K562 (cell line): ENCODE results near the gene DDX20. TPM values are rescaled to one million over a fixed set of nuclear protein-coding genes. Genes with fewer than 3 reads are reported as not detected.

Experiments
- ATAC-seq: fragments of 200-7000 bp; cut with Tn5 transposase; 3 replicates; pipeline ENCODE4 v1.9.1; 2020; ENCODE audit warnings: moderate library complexity
- BruUV-seq: library from RNA; stranded (reverse); fragments of 400-500 nt; replicated peaks from 2 replicates; lab custom pipeline; 2021; lab: Mats Ljungman, UMichigan
- CTCF ChIA-PET: fragments of 300-600 bp; formaldehyde crosslinking; extraction: SDS; loops from one replicate; lab custom pipeline; 2021; ENCODE audit warnings: low intra/inter-chr PET ratio; lab: Yijun Ruan, JAX
- POLR2A ChIA-PET: fragments of 300-600, 350-650 bp; sonication (Branson Sonifier 250); formaldehyde crosslinking; extraction: SDS; loops from one replicate; lab custom pipeline; 2021; ENCODE audit warnings: antibody characterized with exemption, inconsistent platforms; lab: Yijun Ruan, JAX
- DNase-seq, 4 experiments: peaks; one replicate each; pipeline versions ENCODE4 v3.0.0 to v3.0.0-alpha.2; 2011 to 2018; ENCODE audit warnings: low spot score in 3 of 4, mixed read lengths in 3 of 4; ENCODE audit errors: extremely low read depth in 1 of 4
- FAIRE-seq: peaks from 2 replicates; lab custom pipeline; 2011; peaks lifted over from hg19 to GRCh38; lab: Jason Lieb, UNC
- H2AFZ ChIP-seq: 2 replicates; pipeline ENCODE4 v1.6.0; 2011; ENCODE audit warnings: low read depth, low read length, control low read depth, inconsistent platforms
- H3K27ac ChIP-seq: fragments of 200-600 bp; 3 replicates; pipeline ENCODE4 v1.8.0; 2011; ENCODE audit warnings: low read depth, mild to moderate bottlenecking, control low read depth, inconsistent platforms, low read length, moderate library complexity, mixed read lengths; ENCODE audit errors: extremely low read depth
- H3K27me3 ChIP-seq, 2 experiments: fragments of 300-600 bp in 1 of 2; 2 replicates in 1 of 2; 3 replicates in 1 of 2; pipeline versions ENCODE4 v1.6.0 to v1.8.0; 2011; ENCODE audit warnings: inconsistent platforms in 2 of 2, low read length in 2 of 2, mild to moderate bottlenecking in 1 of 2, mixed read lengths in 1 of 2, moderate library complexity in 1 of 2; ENCODE audit not compliant: control insufficient read depth in 2 of 2, insufficient read depth in 2 of 2
- H3K36me3 ChIP-seq: fragments of 300-600 bp; 3 replicates; pipeline ENCODE4 v1.8.0; 2011; ENCODE audit warnings: mild to moderate bottlenecking, low read length, inconsistent platforms; ENCODE audit not compliant: control insufficient read depth, insufficient read depth
- H3K4me1 ChIP-seq, 2 experiments: fragments of 200-600 bp in 1 of 2; replicated peaks in 1 of 2; 2 replicates in 1 of 2; 3 replicates in 1 of 2; pipeline versions ENCODE4 v1.5.1 to v1.8.0; 2011; ENCODE audit warnings: inconsistent platforms in 2 of 2, low read length in 2 of 2, mild to moderate bottlenecking in 1 of 2, mixed read lengths in 1 of 2, moderate library complexity in 1 of 2; ENCODE audit not compliant: control insufficient read depth in 2 of 2, insufficient read depth in 2 of 2
- H3K4me2 ChIP-seq: 2 replicates; pipeline ENCODE4 v1.6.1; 2011; ENCODE audit warnings: low read length, control low read depth, inconsistent platforms, mixed read lengths; ENCODE audit not compliant: insufficient read depth
- H3K4me3 ChIP-seq: fragments of 200-600 bp; sonication (generic), shearing (Covaris generic); 2 replicates; pipeline ENCODE4 v1.5.1; 2016; ENCODE audit warnings: control low read depth, inconsistent platforms
- H3K79me2 ChIP-seq: fragments of 200-600 bp; 3 replicates; pipeline ENCODE4 v1.8.0; 2011; ENCODE audit warnings: low read length, inconsistent platforms; ENCODE audit not compliant: control insufficient read depth, insufficient read depth
- H3K9ac ChIP-seq, 2 experiments: 2 replicates each; pipeline versions ENCODE4 v1.6.0 to v1.6.1; 2011; ENCODE audit warnings: low read depth in 2 of 2, low read length in 2 of 2, control low read depth in 1 of 2, inconsistent platforms in 1 of 2, mild to moderate bottlenecking in 1 of 2, mixed read lengths in 1 of 2; ENCODE audit not compliant: insufficient read depth in 1 of 2
- H3K9me1 ChIP-seq: one replicate; pipeline ENCODE4 v1.6.0; 2011; ENCODE audit warnings: inconsistent platforms, mild to moderate bottlenecking, low read length, moderate library complexity; ENCODE audit not compliant: control insufficient read depth, insufficient read depth
- H3K9me3 ChIP-seq: replicated peaks from 2 replicates; pipeline ENCODE4 v1.5.1; 2011; ENCODE audit warnings: low read depth, low read length, inconsistent platforms; ENCODE audit not compliant: control insufficient read depth, insufficient read depth
- H4K20me1 ChIP-seq: replicated peaks from 2 replicates; pipeline ENCODE4 v1.6.1; 2011; ENCODE audit warnings: low read length, inconsistent platforms, mixed read lengths; ENCODE audit not compliant: control insufficient read depth, insufficient read depth
- L3MBTL2 ChIP-seq: fragments of 450-650 bp; IDR thresholded peaks from 2 replicates; pipeline ENCODE4 v1.6.1; 2016; ENCODE audit warnings: mild to moderate bottlenecking, moderate library complexity
- NCOA1 ChIP-seq: fragments of 450-650 bp; IDR thresholded peaks from 2 replicates; pipeline ENCODE4 v1.6.1; 2016; ENCODE audit warnings: low read depth
- NUFIP1 ChIP-seq: fragments of 450-650 bp; IDR thresholded peaks from 2 replicates; pipeline ENCODE4 v1.6.1; 2018; ENCODE audit not compliant: partially characterized antibody
- RBM39 ChIP-seq: fragments of 200-400 bp; formaldehyde crosslinking; optimal IDR thresholded peaks from 2 replicates; pipeline ENCODE3; 2018; ENCODE audit warnings: low read depth, low read length
- ZNF347 ChIP-seq: fragments of 450-650 bp; formaldehyde crosslinking; IDR thresholded peaks from 2 replicates; pipeline ENCODE4 v1.4.0; 2020; ENCODE audit warnings: low read depth, mild to moderate bottlenecking, moderate library complexity
- WGBS: fragments of 100-300 bp; shearing (Covaris generic); methylation state at CpG from one replicate; pipeline ENCODE4 v1.1.6; 2016; ENCODE audit warnings: low coverage, mixed read lengths; ENCODE audit not compliant: insufficient coverage; ENCODE audit errors: missing lambda C conversion rate; 5-methylcytosine and 5-hydroxymethylcytosine counted together
- in situ Hi-C: fragments of 300-500 bp; cut with MboI; formaldehyde crosslinking; loops from 4 replicates; pipeline ENCODE4 v1.15.0; 2018; ENCODE audit warnings: inconsistent platforms, mixed read lengths
- intact Hi-C: fragments of 100-400 bp; cut with micrococcal nuclease; formaldehyde crosslinking; loops from 2 replicates; pipeline ENCODE4 v1.14.2; 2022
- polyA plus RNA-seq, 8 experiments: library from polyadenylated mRNA; depleted of rRNA in 4 of 8; stranded (reverse) in 5 of 8; unstranded in 3 of 8; fragments of >200 nt; fragmentation: Nextera tagmentation in 2 of 8; fragmentation: Illumina TruSeq in 1 of 8; extraction: Ambion mirVana in 2 of 8; extraction: Trizol in 1 of 8; gene quantifications; 2 replicates each; pipeline versions ENCODE4 v1.2.1 to v1.2.3, GENCODE V29; 2011 to 2014; ENCODE audit warnings: inconsistent platforms in 1 of 8, missing spikeins in 1 of 8
- total RNA-seq, 7 experiments: library from RNA; depleted of rRNA in 6 of 7; stranded (reverse); fragments of >200 nt in 6 of 7; fragmentation: Illumina TruSeq in 2 of 7; extraction: Trizol in 2 of 7; gene quantifications; 2 replicates each; pipeline versions ENCODE4 v1.2.1 to v1.2.3, GENCODE V29; 2011 to 2021; ENCODE audit warnings: low replicate concordance in 1 of 7
- TF ChIP-seq, protein P1 (sequence below): fragments of 250-450 bp; sonication (Bioruptor Pico); IDR thresholded peaks from 2 replicates; pipeline ENCODE4 v1.8.0; 2022; ENCODE audit warnings: inconsistent platforms

DDX20 gene
- total and polyA plus RNA-seq, 9 of the 15 experiments (the other 6 are each of a cell fraction or from before 2014, with no cell fraction given), result 8.3 to 33.4 (median 24.5) TPM

DNA sequence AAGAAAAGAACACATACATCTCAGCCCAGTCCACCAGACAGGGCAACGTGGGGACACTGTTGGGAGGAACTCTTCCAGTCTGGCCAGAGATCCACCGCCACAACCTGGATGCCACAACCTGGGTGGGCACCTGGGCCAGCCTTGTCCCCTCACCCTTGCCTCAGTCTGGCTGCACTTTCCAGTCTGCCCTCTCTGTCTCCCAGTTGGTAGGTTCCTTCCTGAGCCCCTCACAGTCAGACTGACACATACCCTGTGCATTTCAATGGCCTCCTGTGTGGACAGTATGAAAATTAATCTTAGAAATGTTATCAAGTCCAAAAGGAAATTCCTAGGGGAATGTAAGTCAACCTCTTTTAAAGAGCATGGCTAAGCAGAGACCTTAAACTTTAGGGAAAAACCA is 49.5 kb downstream of the DDX20 start:
- Histone ChIP-seq H4K20me1 (no peaks in the 10 kb centered on the region; the same call in none of the 2 replicates), H3K4me1 (no peaks in the 10 kb centered on the region), H3K4me3 (no peak overlapping the region)
- DNase-seq, result no peak
- intact Hi-C loops, result no loop called here
- POLR2A ChIA-PET, result no interaction called here
- no TSS peak for BruUV-seq
- TF ChIP-seq NUFIP1, result no peak
- TF ChIP-seq RBM39, result no peak
- TF ChIP-seq ZNF347 (CRISPR knock-in tag), result no peak
- TF ChIP-seq, all 486 proteins: peak for 0
- Histone ChIP-seq H3K27me3 (peaks cover 46 to 68% of the 10 kb centered on the region in 2 experiments; a peak in 4 of 5 replicates), H3K9ac (no peak overlapping the region), H3K4me2 (no peak overlapping the region), H2AFZ (no peak overlapping the region), H3K36me3 (no peaks in the 10 kb centered on the region), H3K27ac (no peak overlapping the region), H3K9me3 (no peaks in the 10 kb centered on the region), H3K9me1 (no peaks in the 10 kb centered on the region), H3K79me2 (no peaks in the 10 kb centered on the region)
- ATAC-seq (no peak), FAIRE-seq (no peak)
- in situ Hi-C loops, result no loop called here
- CTCF ChIA-PET, result no interaction called here
- WGBS, result 0% methylated on average over 2 of the region's 2 CpGs

DNA sequence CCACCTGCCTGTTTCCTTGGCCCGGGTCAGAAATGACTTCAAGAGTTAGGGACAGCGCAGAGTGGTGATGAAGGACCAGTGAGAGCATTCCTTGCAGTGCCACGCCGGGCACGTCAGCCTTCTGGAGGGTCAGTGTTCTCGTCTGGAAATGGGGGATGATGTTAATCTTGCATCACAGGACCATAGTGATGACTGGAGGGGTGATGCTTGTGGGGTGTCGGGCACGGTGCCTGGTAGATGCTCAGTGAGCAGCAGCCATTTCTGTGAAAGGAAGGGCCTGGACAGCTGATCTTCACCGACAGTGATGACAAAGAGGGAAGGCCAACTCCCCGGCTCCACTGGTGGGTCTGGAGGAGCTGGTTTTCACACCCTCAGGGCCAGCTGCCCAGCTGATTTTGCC is 56.2 kb downstream of the DDX20 start:
- 0 out of 5 replicates have a peak, but pooled peaks cover 0 to 3% of the 10 kb centered on the region in 2 experiments for H3K4me1 ChIP-seq
- no TSS peak for BruUV-seq
- H3K79me2 ChIP-seq, result no peaks in the 10 kb centered on the region
- H2AFZ ChIP-seq, result no peak overlapping the region
- ChIA-PET POLR2A (interaction anchor here (0.5 kb wide), 1 partner anchor 1261 kb away, joined by 4 read pairs; no protein-coding TSS in a partner anchor), CTCF (no interaction called here)
- TF ChIP-seq NCOA1, result no peak
- TF ChIP-seq, protein P1, sequence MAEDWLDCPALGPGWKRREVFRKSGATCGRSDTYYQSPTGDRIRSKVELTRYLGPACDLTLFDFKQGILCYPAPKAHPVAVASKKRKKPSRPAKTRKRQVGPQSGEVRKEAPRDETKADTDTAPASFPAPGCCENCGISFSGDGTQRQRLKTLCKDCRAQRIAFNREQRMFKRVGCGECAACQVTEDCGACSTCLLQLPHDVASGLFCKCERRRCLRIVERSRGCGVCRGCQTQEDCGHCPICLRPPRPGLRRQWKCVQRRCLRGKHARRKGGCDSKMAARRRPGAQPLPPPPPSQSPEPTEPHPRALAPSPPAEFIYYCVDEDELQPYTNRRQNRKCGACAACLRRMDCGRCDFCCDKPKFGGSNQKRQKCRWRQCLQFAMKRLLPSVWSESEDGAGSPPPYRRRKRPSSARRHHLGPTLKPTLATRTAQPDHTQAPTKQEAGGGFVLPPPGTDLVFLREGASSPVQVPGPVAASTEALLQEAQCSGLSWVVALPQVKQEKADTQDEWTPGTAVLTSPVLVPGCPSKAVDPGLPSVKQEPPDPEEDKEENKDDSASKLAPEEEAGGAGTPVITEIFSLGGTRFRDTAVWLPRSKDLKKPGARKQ (CRISPR knock-in tag), result no peak
- no peak for TF ChIP-seq L3MBTL2
- WGBS, result 1% methylated on average over 10 of the region's 10 CpGs
- no peaks in the 10 kb centered on the region for H3K9me1 ChIP-seq
- H3K36me3 ChIP-seq, result no peaks in the 10 kb centered on the region
- intact Hi-C loops (no loop called here), in situ Hi-C loops (no loop called here)
- H4K20me1 ChIP-seq, result 0 out of 2 replicates have a peak, but pooled peaks cover 4% of the 10 kb centered on the region
- FAIRE-seq, result no peak
- DNase-seq, result no peak
- no peak overlapping the region for H3K9ac ChIP-seq
- no peak overlapping the region for H3K4me2 ChIP-seq
- H3K27ac ChIP-seq, result no peak overlapping the region
- H3K9me3 ChIP-seq, result no peaks in the 10 kb centered on the region
- no peak overlapping the region for H3K4me3 ChIP-seq
- no peak for ATAC-seq
- H3K27me3 ChIP-seq, result peaks cover 16 to 61% of the 10 kb centered on the region in 2 experiments
